AG10803 (cell line): ENCODE data around the gene AHI1.

Experiments
- DNase-seq: peaks from one replicate; pipeline ENCODE4 v3.0.0; 2010; ENCODE audit warnings: low read depth
- H3K4me3 ChIP-seq: 2 replicates; pipeline ENCODE4 v1.5.1; 2011; ENCODE audit warnings: mild to moderate bottlenecking, low read length, control low read depth
- TF ChIP-seq, protein P1 (sequence below): conservative IDR thresholded peaks from 2 replicates; pipeline ENCODE4 v1.5.1; 2011; ENCODE audit warnings: mild to moderate bottlenecking, low read length, control low read depth, inconsistent platforms

Gene AHI1

DNA sequence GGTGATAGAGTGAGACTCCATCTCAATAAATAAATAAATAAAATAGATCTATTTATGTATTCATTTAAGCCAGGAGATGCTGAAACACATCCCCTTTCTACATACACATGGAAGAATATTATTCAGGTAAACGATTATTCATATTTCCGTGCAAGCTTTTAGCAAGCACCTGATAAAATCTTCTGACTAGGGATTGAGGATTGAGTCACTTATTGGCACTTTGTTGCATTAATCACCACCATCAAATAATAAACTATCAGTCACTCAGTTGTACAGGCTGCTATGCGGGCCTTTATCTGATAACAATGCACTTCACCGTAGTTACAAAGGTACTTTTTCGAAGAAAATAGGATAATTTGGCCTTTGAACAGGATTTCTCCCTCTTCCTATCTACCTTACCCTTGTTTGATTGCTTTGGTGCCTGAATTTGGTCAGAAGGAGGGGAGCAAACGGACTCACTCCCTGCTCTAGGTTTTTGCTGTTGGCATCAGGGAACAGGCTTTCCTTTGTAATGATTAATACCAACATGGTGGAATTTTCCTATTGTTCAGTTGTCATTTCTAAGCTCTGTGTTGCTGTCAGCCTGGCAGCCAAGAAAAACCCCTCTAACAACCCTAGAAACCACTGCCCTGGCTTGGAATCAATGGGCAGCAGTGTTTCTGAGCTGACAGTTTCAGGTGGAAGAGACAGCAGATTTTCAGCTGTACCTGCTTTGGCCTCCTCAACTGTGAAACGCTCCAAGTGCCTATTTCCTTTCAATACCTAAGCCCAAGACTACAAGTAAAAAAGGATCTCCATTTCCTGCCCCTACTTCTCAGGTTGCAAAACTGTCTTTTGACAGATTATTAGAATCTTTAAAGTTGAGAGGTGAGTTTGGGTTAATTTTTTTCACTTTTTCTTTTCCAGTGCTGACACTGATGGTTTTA lies 253.4 kb downstream of the AHI1 start:
- TF ChIP-seq, protein P1, sequence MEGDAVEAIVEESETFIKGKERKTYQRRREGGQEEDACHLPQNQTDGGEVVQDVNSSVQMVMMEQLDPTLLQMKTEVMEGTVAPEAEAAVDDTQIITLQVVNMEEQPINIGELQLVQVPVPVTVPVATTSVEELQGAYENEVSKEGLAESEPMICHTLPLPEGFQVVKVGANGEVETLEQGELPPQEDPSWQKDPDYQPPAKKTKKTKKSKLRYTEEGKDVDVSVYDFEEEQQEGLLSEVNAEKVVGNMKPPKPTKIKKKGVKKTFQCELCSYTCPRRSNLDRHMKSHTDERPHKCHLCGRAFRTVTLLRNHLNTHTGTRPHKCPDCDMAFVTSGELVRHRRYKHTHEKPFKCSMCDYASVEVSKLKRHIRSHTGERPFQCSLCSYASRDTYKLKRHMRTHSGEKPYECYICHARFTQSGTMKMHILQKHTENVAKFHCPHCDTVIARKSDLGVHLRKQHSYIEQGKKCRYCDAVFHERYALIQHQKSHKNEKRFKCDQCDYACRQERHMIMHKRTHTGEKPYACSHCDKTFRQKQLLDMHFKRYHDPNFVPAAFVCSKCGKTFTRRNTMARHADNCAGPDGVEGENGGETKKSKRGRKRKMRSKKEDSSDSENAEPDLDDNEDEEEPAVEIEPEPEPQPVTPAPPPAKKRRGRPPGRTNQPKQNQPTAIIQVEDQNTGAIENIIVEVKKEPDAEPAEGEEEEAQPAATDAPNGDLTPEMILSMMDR, result no peak
- H3K4me3 ChIP-seq, result no peak overlapping the region
- no peak for DNase-seq

DNA sequence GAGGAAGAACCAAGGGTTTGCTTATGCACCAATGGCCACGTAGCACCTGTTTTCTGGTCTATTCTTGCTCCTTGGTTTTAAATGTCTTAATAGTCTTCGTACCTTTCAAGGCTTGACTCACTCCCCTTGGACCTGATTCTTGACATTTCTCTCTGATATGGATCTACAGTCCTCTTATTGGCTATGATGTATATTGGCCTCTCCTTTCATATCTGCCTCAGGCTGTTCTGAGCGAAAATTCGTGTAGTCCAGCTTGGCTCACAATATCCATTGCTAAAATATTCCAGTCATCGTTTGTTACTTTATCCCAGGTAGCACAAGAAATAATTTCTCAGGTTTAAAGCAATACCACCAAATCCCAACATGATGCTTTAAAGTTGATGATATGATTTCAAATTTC lies 256.8 kb downstream of the AHI1 start:
- TF ChIP-seq, protein P1, result no peak
- H3K4me3 ChIP-seq, result no peak overlapping the region
- no peak for DNase-seq

DNA sequence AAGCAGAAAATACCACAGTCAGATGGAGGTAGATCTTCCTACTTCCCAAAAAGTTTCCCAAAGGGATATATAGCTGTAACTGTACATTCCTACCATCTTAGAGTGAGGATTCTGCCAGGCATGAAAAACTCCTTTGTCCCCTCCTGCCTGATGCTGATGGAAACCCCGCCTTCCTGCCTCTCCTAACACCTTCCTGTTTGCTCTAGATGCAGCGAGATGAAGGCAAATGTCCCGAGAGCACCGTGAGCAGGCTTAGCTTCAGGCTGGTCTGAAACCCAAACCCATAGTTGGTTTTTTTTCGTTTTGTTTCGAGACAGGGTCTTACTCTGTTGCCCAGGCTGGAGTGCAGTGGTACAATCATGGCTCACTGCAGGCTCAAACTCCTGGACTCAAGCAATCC lies 260.8 kb downstream of the AHI1 start:
- DNase-seq, result no peak
- H3K4me3 ChIP-seq, result no peak overlapping the region
- TF ChIP-seq, protein P1, result no peak

DNA sequence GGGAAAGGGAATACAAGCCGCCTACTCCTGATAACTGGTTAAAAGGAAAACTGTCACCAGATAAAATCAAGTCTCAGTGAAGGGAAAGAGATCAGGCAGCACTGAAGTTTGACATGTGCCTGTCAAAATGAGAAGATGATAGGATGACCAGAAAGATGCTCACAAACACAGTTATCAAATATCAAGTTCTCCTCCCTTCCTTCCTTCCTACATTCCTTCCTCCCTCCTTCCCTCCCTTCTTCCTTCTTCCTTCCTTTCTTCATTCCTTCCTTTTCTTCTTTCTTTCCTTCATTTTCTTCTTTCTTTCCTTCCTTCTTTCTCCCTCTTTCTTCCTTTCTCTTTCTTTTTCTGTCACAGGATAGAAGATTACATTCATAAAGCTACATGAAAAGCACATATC lies 261.2 kb downstream of the AHI1 start:
- no peak for DNase-seq
- TF ChIP-seq, protein P1, result no peak
- no peak overlapping the region for H3K4me3 ChIP-seq

DNA sequence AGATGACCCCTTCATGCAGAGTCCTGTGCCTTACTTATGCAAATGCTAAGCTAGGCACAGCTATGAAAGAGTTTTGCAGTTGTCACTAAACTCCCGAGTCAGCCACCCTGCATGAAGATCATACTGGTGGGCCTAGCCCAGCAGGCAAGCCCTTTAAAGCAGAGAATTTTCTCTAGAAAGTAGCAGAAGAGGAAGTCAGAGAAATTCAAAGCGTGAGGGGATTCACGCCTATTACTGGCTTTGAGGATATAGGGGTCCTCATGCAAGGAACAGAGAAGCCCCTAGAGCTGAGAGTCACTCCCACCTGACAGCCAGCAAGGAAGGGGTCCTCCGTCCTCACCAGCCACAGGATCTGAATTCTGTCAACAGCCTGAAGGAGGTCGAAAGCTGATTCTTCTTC lies 261.8 kb downstream of the AHI1 start:
- TF ChIP-seq, protein P1, result no peak
- no peak for DNase-seq
- no peak overlapping the region for H3K4me3 ChIP-seq

DNA sequence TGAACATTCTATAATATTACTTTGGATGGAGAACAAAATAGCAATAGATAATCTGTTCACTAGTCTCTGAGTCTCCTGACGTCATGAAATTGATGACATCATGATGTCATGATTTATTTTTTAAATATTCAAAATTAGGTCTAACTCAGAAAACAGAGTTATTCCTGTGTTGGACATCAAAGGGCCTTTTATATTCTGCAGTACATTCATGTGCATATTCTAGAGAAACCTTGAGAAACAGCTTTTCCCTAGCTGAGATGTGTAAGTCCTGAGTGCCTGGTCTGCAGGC lies 263.1 kb downstream of the AHI1 start:
- TF ChIP-seq, protein P1, result no peak
- no peak overlapping the region for H3K4me3 ChIP-seq
- no peak for DNase-seq
